ENCODE results near the gene BHLHE41.

The BHLHE41 gene

DNA sequence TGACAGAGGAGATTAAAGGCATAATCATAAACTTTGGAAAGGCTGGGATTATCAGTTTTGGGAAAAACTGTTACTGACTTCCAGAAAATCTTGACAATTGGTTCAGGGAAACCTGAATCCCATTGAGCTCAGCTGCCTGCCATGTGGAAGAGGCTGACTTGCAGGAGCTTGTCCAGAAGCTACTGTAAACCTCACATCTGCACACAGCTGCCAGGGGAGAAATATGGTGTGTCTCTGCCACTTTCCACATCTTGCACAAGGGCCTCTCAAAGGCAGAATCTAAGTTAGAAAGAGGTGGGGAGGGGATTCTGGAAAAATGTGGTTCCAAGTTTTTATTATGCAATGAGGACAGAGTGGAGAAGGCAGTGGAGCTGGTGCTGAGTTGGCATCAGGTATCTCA lies 8.7 kb upstream of the BHLHE41 start:
- DNase-seq: no peak

DNA sequence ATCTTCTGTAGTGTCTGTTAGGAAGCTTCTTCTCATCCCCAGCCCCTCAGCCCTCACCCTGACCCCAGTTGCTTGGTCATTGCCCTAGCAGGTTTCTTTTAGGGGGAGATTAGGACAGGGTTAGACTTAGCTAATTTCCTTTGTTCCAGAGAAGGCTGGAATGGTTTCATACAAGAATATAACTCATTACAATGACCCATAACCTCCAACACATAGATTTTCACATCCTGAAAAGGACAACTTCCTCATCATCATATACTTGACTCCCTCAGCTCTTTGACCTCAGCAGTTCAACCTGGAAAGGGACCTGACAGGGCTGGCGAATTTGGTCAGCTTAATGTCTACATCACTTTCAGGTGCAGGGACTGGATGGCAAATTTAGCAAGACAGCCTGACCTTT lies 8.0 kb upstream of the BHLHE41 start:
- DNase-seq: no peak

- no peak for DNase-seq
Observed at GRCh38 chr12:26131936-26132335, 7.1 kb upstream of the BHLHE41 start.

- no peak for DNase-seq
Observed at GRCh38 chr12:26130728-26131127, 5.9 kb upstream of the BHLHE41 start.

DNA sequence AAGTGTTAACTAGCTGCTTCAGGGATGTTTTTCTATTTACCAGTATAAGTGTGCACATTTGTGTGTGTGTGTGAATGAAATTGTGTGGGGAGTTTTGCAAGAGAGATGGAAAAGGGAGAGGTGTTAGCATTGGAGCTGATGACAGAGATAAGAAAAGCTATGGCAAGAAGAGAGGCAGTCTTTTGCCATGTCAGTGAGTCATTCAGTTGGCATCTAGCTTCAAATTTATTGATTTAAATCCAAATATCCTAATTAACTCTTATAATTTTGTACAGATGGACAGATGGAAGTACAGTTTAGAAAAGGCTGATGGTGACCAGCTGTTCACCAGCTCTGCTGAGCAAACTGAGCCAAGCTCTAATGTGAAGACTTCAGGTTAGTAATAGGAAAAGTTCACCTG lies 3.3 kb upstream of the BHLHE41 start:
- DNase-seq: no peak

- DNase-seq: no peak
Observed at GRCh38 chr12:26127404-26127803, 2.6 kb upstream of the BHLHE41 start.

DNA sequence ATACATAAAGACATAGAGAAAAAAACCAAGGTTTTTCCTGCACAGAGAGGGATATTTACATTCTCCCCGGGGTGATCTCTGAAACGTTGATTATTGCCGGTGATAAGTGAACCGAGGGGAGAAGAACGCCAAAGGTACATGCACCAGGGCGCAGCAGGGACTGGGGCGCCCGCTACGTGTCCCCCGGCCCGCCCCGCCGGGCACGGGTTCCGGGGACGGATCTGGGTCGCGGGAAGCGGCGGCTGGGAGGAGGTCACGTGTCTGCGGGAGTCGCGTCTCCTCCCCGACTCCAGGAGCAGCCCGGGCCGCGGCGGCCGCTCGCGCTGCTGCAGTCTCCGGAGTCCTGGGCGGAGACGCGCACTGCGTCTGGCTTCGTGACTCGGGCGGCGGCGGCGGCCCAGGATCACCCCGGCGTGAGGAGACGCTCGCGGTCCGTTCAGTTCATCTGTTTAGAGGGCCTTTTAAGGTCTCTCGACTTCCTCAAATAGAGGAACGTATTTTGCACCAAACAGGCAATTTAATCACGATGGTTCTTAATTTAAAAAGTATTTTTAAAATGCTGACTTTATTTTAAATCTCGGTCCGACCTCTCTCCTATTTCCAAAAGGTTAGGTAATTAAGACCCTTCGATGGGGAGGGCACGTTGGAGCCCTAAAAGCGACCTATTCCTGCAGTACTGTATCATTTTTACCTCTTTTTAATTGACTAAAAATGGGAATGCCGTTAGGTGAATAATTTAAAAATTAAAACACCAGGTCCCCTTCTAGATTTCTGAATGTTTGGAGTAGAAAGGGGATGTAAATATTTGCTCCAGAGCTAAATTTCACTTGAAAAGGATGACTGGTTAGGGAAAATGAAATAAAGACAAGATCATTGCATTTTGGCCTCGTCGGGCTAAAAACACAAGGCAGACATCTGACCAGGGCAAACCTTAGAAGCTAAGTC lies 1.8 kb upstream of the BHLHE41 start:
- peak; percentile 66 for DNase-seq

DNA sequence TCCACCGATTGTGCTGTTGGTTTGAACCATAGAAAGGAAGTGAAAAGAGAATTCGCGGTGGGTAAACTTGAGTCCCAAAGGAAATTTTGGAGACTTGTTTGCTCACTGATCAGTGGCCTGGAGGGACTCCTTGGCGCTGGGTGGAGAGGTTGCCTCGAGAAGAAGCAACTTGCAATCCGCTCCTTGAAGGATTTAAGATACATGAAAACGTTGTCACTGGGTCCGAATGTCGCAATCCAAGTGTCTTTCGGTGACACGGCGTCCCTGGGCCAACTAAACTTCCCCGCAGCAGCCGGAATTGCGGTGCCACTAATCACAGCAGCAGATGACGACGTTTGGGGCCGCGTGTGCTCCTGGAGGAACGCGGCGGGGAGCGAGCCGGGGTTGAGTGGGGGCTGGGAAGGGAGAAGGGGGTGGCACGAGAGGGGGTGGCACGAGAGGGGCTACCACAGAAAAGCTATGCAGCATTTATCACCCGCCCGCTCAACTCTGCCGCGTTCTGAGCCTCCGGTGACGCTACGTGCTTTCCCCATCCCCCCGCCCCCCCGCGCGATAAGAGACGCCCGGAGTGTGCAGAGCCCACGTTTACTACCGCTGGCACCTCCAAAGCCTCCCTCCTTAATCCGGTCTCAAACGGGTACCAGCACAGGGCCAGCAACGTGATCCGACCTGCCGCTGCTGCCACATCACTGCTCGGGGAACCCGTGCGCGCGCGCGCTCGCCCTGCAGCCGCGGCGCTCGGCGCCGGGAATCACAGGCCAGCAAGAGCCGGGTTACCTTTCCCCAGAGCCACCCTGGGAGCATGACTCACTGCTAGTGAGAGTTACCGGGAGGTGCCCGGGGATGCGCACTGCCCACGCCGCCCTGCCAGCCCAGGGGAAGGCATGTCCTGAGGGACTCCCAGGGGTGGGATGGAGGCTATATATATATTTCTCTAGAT lies 833 bp upstream of the BHLHE41 start:
- peak; percentile 68 for DNase-seq

GRCh38 chr12:26123482-26123980 lies 1.3 kb downstream of the BHLHE41 start:
- DNase-seq: peak; percentile 84

DNA sequence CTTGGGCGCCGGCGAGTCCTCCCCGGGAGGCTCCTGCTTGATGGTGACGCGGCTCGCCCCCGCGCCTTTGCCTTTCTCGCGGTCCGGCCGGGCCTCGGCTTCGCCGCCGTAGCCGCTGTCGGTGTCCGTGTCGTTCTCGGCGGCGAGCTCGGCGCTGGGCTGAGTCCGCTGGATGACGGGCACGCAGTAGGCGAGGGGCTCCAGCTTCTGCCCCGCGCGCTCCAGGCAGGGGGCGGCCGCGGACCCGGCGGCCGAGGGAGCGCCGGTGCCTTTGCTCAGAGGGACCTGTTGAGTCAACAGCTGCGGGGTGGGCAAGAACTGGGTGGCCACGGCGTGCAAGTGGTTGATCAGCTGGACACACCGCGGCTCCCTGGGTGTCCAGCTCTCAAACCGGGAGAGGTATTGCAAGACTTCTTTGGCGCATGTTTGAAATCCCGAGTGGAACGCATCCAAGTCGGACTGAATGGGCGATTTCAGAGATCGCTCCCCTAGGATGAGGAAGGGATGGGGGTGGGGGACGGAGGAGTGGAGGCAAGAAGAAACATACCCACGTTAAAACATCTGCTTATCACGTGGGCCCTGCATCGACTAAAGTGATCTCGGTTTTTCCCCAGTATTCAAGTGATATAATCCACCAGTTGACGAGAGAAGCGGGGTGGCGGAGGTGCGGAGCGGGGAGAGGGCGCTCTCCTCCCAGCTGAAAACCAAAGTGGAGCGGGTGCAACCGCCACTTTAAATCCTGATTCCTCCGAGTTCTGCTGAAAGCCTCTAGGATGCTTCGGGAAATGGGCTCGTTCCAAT lies 2.0 kb downstream of the BHLHE41 start:
- peak; percentile 84 for DNase-seq

- DNase-seq: no peak
Observed at GRCh38 chr12:26122061-26122680, 2.7 kb downstream of the BHLHE41 start.

DNA sequence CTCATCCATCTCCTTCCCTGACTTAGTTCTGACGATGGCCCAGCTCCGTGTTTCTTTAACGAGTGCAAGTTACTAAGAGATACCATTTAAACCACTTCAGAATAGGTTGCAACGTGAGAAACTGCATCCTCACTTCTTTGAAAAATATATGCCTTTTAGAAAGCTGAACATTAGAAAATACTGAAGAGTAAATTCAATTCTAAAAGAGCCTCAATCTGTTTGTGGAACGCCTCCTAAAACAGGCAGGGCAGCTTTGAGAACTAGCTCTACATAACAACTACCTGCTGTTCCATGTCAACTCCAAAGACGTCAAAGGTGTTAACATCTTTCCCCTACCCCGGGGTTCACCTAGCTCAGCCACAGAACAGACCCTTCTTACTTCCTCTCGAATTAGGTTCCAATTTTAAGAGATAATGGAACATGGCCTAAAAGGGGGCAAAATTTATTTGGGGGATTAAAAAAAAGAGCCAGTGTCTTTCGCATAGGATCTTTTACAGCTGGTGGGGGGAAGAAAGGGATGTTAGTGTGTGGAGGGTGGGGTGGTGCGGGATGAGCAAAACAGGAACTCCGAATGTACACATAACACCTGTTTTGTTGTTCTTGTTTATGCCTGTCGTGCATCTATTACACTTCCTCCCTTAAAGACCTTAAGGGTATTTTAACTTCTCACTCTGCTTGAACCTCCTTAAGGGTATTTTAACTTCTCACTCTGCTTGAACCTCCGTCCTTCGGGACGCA lies 3.3 kb downstream of the BHLHE41 start:
- DNase-seq: no peak

- DNase-seq: no peak
Observed at GRCh38 chr12:26120561-26121274, 4.1 kb downstream of the BHLHE41 start.

GRCh38 chr12:26119391-26119989 lies 5.3 kb downstream of the BHLHE41 start:
- DNase-seq: peak; percentile 82

DNA sequence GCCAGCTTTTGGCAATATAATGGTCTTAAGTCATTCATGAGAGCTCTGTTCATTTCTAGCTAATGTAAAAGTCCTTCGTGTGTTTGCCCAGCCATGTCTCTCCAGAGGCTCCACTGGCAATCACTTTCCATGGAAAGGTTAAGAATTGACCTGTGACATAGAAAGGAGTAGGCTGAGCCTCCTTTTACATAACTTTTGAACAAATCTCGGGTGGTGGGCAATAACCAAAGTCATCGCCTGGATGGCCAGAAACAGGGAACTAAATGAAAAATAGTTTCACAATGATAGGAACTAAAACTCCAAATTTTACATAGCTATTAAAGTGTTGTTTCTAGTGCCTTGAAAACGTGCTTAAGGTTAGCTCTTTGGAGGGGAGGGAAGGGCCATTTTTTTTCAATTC lies 6.5 kb downstream of the BHLHE41 start:
- no peak for DNase-seq

DNA sequence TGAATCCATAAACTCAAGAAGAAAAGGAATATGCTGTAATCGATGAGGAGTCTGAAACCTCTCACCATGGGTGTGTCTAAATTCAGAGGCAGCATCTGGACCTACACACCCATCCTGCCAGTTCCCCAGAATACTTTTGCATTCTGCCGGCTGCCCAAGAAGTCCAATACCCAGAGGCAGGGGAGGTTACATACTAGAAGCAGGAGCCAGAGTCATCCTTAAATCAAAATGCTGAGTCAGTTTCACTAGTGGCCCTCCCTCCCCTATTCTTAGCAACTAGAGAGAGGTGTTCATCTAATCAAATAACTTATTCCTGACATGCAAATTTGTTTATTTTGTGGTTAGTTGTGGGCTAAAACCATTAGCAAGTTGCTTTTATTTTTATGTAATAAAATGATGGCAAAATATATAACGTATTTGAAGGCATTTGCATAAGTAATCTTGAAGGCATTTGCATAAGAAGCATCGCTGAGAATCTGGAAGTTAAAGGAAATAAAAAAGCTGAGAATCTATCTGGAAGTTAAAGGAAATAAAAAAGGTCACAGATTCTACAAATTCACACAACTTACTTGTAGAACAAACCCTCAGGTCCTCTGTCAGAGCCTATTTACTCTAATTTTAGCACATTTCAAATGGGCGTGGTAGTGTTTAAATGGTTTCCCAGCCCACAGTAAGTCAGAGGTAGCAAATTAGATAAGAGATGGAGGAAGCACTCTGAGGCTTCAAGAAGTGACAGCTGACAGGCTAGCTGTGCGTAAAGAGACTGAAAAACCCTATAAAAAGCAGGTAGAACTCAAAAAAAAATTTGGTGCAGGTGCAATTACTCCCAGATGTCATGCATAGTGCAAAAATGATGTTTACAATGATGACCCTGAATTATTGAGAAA lies 7.8 kb downstream of the BHLHE41 start:
- no peak for DNase-seq

DNA sequence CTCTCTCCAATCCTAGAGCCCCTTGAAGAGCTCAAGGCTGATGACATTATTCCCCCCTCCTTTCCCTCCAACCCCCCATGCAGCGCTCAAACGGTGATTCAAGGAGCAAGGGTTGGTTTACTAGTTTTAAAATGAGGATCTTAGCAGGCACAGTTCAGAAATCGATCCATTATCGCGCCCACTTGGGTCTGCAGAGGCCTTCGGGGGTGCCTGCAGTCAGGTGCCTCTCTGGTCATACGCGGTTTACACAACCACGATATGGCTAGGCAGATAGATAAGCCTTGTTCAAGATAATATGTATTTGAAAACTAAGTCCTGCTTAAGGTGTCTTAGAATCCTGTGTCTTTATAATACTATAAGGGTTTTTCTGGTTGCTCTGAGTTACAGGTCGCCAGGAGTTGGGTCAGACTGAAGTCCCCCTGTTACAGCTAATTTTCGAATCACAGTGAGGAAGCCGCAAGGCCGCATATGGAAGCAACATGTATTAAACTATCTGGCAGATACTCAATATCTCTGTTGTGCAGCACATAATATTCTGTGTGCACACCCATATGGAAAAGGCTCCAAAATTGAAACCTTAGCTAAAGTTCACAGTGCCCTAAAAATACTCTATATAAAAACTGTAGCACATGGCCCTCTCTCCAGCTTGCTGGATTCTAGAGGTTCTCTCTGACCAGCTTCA lies 10.0 kb downstream of the BHLHE41 start:
- no peak for DNase-seq

Measured in KG1 (cell line).